NCI-H526 treated with DMSO at 0.1 percent for 48 hours (cell line): ENCODE results near the gene SYT15B.
"Not testable (repeated sequence)": the region's sequence is repeated elsewhere in the genome, so short reads cannot be mapped to it uniquely, and the experiment has no call there.

ENCODE experiments used
- DNase-seq: peaks from one replicate; lab custom pipeline; 2025; lab: John Stamatoyannopoulos, UW

The SYT15B gene

GRCh38 chr10:47725740-47726139 lies 37.7 kb downstream of the SYT15B start:
- DNase-seq = not testable (repeated sequence)

GRCh38 chr10:47725047-47725446 lies 38.3 kb downstream of the SYT15B start:
- not testable (repeated sequence) for DNase-seq

- not testable (repeated sequence) for DNase-seq
Observed at GRCh38 chr10:47724119-47724518, 39.3 kb downstream of the SYT15B start.

GRCh38 chr10:47723362-47723761 lies 40.0 kb downstream of the SYT15B start:
- DNase-seq = not testable (repeated sequence)

- not testable (repeated sequence) for DNase-seq
Observed at GRCh38 chr10:47717011-47717769, 46.2 kb downstream of the SYT15B start.
